ENCODE data around the gene OR14A16. TPM values are rescaled to one million over a fixed set of nuclear protein-coding genes. Genes with fewer than 3 reads are reported as not detected.

OR14A16 gene, protein sequence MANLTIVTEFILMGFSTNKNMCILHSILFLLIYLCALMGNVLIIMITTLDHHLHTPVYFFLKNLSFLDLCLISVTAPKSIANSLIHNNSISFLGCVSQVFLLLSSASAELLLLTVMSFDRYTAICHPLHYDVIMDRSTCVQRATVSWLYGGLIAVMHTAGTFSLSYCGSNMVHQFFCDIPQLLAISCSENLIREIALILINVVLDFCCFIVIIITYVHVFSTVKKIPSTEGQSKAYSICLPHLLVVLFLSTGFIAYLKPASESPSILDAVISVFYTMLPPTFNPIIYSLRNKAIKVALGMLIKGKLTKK
- not detected for total RNA-seq (2021; ENCODE audit: unreplicated experiment)
- not detected for polyA plus RNA-seq (2012; ENCODE audit: insufficient read length)
- not detected for Bru-seq, nascent RNA
- BruChase-seq, experiment 1, labeled RNA remaining after a 2-hour chase: not detected
- not detected for BruChase-seq, experiment 2, labeled RNA remaining after a 6-hour chase
- long read RNA-seq: 0 reads

DNA sequence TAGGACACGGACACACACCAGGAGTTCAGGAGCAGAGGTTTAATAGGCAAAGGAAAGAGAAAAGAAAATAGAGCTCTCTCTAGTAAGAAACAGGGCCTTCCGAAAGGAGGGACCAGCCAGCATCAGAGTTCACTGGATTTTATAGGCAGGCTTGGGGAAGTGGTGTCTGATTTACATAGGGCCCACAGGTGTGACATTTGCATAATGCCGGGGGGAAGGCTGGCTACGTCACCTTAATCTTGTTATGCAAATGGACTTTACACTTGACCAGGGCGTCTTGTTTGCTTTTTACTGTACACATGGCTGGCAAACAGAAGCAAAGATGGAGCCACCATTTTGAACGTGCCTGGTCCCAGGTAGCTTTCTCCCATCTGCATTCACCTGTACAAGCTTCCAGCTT, at the start of gene OR14A16:
Gene OR14A16, minus strand, starts transcription at position 97 of the 400 bp plus-strand sequence. CDS start 8,390 bp downstream, outside the sequence.
- in situ Hi-C loops (cut with HindIII; ENCODE audit: low pct_unique_long_range_greater_than_20kb, low sequenced_read_pairs): no loop called here

GRCh38 chr1:247865416-247865815, 41.5 kb upstream of the OR14A16 start:
- Histone ChIP-seq H3K27ac (ENCODE audit: low read length) (no peak overlapping the region), H3K4me1 (ENCODE audit: control insufficient read depth, insufficient read depth, low read length) (no peaks in the 10 kb centered on the region), H3K36me3 (ENCODE audit: control insufficient read depth, insufficient read depth, low read length) (no peaks in the 10 kb centered on the region), H3K4me3 (ENCODE audit: low read depth in 2 of 2, low read length in 2 of 2) (no peak overlapping the region), H3K27me3 (ENCODE audit: control insufficient read depth, insufficient read depth, low read length) (no peaks in the 10 kb centered on the region), H3K9me3 (ENCODE audit: control insufficient read depth, insufficient read depth, low read depth, low read length) (no peaks in the 10 kb centered on the region)
- ChIA-PET POLR2A (no interaction called here), CTCF (no interaction called here)
- ATAC-seq (no peak), DNase-seq (ENCODE audit: low read depth, low spot score) (no peak)
- in situ Hi-C loops (cut with HindIII; ENCODE audit: low pct_unique_long_range_greater_than_20kb, low sequenced_read_pairs) (no loop called here), intact Hi-C loops (cut with micrococcal nuclease; ENCODE audit: unreplicated experiment) (no loop called here)
- no TSS peak for BruUV-seq (replicated peaks)
- TF ChIP-seq, protein P1, sequence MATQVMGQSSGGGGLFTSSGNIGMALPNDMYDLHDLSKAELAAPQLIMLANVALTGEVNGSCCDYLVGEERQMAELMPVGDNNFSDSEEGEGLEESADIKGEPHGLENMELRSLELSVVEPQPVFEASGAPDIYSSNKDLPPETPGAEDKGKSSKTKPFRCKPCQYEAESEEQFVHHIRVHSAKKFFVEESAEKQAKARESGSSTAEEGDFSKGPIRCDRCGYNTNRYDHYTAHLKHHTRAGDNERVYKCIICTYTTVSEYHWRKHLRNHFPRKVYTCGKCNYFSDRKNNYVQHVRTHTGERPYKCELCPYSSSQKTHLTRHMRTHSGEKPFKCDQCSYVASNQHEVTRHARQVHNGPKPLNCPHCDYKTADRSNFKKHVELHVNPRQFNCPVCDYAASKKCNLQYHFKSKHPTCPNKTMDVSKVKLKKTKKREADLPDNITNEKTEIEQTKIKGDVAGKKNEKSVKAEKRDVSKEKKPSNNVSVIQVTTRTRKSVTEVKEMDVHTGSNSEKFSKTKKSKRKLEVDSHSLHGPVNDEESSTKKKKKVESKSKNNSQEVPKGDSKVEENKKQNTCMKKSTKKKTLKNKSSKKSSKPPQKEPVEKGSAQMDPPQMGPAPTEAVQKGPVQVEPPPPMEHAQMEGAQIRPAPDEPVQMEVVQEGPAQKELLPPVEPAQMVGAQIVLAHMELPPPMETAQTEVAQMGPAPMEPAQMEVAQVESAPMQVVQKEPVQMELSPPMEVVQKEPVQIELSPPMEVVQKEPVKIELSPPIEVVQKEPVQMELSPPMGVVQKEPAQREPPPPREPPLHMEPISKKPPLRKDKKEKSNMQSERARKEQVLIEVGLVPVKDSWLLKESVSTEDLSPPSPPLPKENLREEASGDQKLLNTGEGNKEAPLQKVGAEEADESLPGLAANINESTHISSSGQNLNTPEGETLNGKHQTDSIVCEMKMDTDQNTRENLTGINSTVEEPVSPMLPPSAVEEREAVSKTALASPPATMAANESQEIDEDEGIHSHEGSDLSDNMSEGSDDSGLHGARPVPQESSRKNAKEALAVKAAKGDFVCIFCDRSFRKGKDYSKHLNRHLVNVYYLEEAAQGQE (IDR thresholded peaks at IDR 0.05; ENCODE audit: insufficient read depth in 1 of 2, low read depth in 2 of 2, low read length in 1 of 2): no peak
- TF ChIP-seq CTCF (IDR thresholded peaks at IDR 0.05) (no peak), POLR2AphosphoS5 (IDR thresholded peaks at IDR 0.05; ENCODE audit: low read depth, low read length) (no peak), TCF7L2 (IDR thresholded peaks at IDR 0.05; ENCODE audit: low read depth, low read length) (no peak), SIN3A (IDR thresholded peaks at IDR 0.05; ENCODE audit: borderline replicate concordance, insufficient read depth, low read depth, low read length) (no peak)

More for the DNA sequence above, at the start of gene OR14A16:
- DNase-seq (ENCODE audit: low read depth, low spot score) (no peak), ATAC-seq (no peak)
- no peaks in the 10 kb centered on the region for H3K9me3 ChIP-seq (ENCODE audit: control insufficient read depth, insufficient read depth, low read depth, low read length)
- POLR2A ChIA-PET: no interaction called here
- H3K36me3 ChIP-seq (ENCODE audit: control insufficient read depth, insufficient read depth, low read length): no peaks in the 10 kb centered on the region
- CTCF ChIA-PET: interaction anchor here (0.6 kb wide), 1 partner anchor 56 kb away, joined by 7 read pairs; no protein-coding TSS in a partner anchor
- no peaks in the 10 kb centered on the region for H3K4me1 ChIP-seq (ENCODE audit: control insufficient read depth, insufficient read depth, low read length)
- H3K4me3 ChIP-seq (ENCODE audit: low read depth in 2 of 2, low read length in 2 of 2): no peak within 1 kb of the TSS
- TF ChIP-seq POLR2AphosphoS5 (IDR thresholded peaks at IDR 0.05; ENCODE audit: low read depth, low read length): no peak
- no peak for TF ChIP-seq SIN3A (IDR thresholded peaks at IDR 0.05; ENCODE audit: borderline replicate concordance, insufficient read depth, low read depth, low read length)
- TF ChIP-seq CTCF (IDR thresholded peaks at IDR 0.05): no peak
- TF ChIP-seq, protein P1 (IDR thresholded peaks at IDR 0.05; ENCODE audit: insufficient read depth in 1 of 2, low read depth in 2 of 2, low read length in 1 of 2): no peak
- TF ChIP-seq TCF7L2 (IDR thresholded peaks at IDR 0.05; ENCODE audit: low read depth, low read length): no peak
- intact Hi-C loops (cut with micrococcal nuclease; ENCODE audit: unreplicated experiment): no loop called here
- no peak within 1 kb of the TSS for H3K27ac ChIP-seq (ENCODE audit: low read length)
- no peaks in the 10 kb centered on the region for H3K27me3 ChIP-seq (ENCODE audit: control insufficient read depth, insufficient read depth, low read length)
- BruUV-seq (replicated peaks): no TSS peak

Data from Panc1 (cell line).